NCI-H1417 treated with DMSO at 0.1 percent for 48 hours (cell line): ENCODE data around the gene ABHD14A.

Experiments
- DNase-seq: peaks from one replicate; lab custom pipeline; 2025; lab: John Stamatoyannopoulos, UW

The ABHD14A gene

DNA sequence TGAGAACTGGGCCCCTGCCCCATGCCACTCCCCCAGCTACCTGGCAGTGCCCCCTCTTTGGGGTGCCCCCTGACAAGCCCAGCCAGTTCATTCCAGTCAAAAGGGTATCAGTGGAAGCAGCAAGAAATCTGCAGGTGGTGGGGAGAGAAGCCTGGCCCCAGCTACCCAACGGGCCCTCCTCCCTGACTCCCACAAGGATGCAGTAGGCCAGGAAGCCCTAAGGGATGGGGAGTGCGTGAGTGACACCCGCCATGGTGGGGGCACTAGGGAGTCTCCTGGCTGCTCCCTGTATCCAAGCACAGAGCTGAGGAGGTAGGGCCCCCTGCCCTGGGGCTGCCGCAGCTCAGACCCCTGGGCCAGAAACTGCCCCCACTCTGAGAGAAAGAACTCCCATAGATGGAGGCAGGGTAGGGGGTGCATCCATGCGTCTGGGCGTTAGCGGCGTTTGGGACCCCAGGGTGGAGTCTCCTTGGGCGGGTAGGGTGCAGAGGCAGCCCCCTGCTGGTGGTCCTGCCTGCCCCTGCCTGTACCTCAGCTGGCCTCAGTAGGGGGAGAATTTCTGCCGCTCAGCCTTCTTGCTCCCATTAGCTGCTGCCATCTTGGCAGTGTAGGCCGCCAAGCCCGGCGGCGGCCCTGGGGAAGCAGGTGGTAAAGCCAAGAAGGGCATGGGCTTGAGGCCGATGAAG, 17.2 kb upstream of the ABHD14A start:
- DNase-seq = no peak

DNA sequence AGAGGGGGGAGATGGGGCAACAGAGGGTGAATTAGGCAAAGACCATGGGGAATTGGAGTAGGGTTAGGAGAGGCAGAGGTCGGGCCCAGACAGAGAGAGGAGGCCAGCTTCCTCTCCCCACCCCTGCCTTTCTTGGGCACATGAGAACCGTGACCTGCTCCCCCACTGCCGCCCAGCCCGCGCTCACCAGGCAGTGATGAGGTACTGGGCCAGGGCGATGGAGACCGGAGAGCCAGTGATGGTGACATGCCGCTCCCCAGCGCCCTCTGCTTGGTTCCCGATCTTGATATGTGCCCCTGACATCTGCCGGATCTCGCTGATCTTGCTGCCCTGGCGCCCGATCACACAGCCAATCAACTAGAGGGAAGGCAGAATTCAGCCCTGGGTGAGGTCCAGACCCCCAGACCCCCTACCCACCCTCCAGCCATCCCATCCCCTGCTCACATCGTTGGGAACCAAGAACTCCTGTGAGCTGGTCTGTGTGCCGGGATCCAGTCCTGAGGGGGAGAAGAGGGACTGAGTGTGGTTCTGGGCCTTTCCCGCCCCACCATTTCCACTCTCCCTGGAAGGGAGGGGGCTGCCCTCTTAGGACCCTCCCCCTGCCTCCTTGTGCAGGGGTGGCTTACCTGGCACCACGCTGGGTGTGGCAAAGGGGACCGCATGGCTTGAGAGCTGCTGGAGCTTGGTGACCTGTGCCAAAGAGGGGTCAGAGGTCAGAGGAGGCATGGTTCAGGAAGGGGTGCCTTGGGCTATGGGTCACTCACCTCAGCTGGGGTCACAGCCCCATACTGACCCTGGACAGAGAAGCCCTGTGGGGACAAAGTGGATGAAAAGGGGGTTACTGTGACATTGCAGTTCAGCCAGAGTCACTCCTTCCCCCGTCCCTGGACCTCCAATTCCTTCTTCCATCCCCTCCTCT, 16.0 kb upstream of the ABHD14A start:
- no peak for DNase-seq

DNA sequence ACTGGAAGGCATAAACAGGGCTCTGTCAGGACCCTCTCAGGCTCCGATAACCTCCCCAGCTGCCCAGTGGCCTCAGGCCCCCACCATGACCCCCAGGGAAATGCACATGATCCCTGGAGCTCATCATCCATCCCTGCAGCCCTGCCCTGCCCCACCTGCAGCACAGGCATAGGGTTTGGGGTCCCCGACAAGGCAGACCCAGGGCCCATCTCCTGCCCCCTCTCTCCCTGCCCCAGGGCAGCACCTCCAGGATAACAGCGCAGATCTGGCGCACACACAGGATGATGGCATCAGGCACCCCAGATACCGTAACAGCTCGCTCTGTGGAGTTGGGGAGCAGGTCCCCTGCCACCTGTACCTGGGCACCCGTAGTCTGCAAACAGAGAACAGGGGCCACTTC, 15.2 kb upstream of the ABHD14A start:
- no peak for DNase-seq

DNA sequence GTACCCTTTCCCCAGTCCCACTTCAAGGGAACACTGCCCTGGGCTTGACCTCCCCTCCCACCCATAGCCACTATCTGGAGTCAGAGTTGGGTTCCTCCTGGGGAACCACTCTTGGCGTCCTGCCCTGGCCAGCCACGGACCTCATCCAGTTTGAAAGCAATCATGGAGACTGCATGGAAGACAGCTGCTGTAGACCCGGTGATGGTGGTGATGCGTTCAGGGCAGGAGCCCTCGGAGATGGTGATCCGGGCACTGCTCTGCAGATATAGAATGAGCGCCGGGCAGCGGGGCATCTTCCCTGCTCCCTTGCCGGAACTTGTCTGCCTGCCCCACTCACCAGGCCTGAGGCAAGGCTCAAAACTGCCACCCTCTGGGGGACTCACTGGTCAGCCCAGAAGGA, 14.5 kb upstream of the ABHD14A start:
- DNase-seq = no peak

DNA sequence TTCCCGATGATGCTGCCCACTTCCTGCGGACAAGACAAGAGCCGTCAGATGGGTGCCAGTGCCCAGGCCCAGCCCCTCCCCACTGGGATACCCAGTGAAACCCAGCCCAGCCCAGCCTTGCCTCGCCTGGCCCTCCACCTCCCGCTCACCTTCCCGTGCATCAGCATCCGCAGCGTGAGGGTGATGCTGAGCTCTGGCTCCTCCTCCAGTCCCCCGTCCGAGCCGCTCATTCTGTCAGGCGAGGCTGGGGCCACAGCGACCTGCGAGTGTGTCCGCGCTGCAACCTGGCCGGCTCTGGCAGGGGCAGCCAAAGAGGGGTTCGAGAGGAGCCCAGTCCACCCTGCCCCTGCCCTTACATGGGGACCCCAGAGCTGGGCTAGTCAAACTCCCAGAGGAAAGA, 13.9 kb upstream of the ABHD14A start:
- no peak for DNase-seq

DNA sequence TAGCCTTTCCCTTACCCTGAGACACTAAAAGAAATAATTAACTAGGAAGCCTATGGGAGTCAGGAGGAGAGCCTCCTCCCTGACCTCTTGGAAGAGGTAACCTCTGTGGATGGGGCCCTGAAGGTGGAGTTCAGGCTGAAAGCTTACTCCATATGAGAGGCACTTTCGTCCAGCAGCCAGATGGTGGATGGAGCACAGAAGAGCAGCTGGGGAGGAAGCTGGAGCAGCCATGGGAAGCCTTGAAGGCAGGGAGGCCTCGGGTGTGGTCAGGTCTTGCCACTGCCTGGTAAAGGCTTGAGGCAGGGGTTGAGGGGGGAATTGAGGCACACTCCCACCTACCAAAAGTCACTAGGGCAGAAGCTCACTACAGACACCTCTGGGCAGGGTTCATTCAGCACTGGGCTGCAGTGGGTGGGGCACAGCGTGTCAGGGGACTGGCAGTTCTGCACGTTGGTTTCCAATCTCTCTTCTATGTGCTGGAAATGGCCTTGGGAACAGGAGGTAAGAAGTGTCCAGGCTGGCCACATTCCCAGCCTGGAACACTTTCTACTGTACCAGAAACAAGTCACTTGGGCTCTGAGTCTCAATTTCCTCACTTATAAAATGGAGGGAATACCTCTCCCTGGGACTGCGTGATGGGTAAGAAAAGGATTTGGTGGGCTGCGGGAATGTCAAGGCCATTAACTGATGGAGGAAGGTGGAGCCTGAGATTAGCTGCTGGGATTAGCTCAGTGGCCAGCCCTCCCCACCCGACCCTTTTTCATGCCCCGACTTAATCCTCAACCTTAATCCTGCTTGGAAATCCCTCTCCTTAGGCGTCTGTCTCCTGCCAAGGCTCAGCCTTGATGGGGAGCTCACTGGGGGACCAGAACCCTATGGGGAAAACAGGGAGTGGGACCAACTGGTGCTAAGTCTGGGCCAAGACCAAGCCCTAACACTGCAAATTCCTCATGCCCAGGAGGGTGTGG, 13.0 kb upstream of the ABHD14A start:
- DNase-seq = no peak

DNA sequence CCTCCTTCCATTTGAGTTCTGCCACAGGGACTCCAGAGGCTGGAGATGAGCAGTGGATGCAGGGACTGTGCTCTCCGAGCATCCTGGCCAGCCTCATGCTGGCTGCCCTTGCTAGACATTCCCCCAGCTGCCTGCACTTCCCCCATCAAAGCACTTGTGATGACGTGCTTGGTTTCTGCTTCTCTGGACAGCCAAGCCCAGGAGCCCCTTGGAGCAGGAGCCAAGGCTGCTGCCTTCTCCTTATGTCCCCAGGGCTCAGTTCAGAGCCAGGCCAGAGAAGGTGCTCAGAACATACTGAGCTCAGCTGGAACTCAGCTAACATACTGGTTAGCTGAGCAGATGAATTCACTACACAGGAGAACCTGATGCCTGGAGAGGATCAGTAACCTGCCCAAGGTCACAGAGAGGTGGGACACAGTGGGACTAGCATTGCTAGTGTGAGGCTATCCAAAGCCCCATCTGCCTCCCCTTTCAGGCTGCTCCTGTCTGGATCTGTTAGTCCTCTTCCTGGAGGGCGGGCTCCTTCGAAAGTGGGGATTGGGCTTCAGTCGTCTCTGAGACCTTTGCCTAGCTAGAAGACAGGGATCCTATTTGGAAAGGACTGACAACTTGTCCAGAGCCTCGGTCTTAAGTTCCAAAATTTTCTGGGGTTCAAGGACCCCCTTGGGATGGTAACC, 11.9 kb upstream of the ABHD14A start:
- DNase-seq = no peak

DNA sequence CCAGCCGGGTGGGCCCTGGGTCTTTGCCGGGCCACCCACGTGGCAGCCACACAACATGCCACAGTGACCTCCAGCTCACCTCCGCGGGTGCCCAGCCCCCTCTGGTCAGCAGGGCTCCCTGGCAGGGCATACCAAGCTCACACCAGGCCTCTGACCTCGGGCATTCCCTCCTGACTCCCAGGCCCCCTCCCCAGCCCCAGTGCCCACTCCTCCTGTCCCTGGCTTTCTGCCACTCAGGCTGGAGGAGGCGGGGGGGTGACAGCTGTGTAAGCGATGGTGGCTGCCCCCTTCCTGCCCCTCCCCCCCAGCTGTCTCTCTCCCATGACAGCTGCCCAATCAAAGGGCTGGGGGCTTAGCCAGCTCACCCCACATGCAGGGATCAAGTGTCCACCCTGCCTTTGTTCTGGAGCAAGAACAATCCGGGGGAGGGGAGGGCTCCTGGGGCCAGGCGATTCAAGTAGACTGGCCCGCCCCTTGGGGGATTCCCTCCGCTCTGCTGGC, 10.9 kb upstream of the ABHD14A start:
- DNase-seq = no peak

DNA sequence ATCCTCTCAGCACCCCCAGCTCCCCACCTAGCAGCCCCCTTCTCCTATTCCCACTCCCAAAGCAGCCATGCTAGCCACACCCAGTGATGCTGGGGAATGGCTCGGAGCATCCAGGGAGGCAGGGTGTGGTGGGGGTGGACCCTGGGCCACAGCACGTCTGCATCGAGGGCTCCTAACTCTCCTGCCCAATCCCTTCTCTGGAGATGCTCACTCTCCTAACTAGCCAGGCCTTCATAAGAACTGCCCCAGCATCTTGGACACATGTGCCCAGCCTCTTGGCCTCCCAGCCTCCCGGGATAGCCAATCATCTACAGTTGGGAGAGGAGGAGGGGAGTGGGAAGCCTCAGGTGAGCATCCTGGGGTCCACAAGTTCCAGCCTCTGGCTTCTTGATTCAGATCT, 10.3 kb upstream of the ABHD14A start:
- no peak for DNase-seq

DNA sequence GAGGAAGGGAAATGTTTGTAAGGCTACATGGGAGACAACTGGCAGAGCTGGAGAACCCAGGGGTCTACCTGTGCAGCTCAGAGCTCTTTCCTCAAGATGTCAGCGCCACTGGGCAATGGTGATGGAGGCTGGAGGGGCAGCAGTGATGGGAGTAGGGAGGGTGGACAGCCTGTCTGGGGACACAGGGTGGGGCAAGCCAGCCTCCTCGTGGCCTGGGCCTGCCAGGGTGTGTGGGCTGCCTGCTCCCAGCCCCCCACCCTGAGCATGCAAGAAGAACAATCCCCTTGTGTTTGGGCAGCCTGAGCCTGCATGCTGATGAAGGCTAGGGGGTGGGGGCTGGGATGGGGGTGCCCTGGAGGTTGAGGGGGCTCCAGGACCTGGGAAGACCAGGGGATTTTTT, 8.8 kb upstream of the ABHD14A start:
- DNase-seq = no peak

DNA sequence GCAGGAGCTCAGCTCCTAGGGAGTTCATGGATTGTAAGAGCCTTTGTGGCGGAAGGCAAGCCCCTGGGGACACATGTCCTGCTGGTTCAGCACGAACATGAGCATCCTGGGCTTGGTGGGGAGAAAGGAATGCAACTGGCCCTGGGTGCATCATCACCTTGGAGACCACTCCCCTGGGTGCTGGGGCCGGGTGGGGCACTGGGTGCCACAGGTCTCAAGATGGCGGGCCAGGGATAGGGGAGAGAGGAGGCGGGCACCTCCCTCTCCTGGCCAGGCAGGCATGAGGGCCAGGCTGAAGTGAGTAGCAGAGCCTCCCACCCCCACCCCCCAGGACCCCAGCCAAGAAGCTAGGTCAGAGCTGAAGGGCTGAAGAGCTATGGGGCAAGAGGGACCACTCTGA, 8.4 kb upstream of the ABHD14A start:
- DNase-seq = no peak

DNA sequence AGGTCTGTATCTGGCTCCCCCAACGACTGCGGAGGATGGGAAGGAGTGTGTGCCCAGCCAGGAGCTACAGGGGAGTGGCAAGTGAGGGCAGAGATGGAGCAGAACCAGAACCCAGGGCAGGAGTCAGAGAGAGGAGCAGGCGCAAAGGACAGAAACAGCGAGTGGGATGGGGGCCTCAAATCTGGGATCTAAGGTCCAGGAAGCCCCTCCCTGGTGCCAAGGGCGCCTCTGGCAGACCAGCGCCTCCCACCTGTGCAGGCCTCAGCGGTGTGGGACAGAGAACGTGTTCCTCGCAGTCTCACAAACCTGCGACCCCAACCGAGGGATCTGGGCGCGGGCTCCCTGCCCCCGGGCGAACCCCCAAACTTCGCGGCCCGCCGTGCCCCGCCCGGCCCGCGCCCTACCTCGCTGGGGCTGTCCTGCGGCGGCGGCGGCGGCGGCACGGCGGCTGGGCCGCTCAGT, 7.9 kb upstream of the ABHD14A start:
- DNase-seq = no peak

DNA sequence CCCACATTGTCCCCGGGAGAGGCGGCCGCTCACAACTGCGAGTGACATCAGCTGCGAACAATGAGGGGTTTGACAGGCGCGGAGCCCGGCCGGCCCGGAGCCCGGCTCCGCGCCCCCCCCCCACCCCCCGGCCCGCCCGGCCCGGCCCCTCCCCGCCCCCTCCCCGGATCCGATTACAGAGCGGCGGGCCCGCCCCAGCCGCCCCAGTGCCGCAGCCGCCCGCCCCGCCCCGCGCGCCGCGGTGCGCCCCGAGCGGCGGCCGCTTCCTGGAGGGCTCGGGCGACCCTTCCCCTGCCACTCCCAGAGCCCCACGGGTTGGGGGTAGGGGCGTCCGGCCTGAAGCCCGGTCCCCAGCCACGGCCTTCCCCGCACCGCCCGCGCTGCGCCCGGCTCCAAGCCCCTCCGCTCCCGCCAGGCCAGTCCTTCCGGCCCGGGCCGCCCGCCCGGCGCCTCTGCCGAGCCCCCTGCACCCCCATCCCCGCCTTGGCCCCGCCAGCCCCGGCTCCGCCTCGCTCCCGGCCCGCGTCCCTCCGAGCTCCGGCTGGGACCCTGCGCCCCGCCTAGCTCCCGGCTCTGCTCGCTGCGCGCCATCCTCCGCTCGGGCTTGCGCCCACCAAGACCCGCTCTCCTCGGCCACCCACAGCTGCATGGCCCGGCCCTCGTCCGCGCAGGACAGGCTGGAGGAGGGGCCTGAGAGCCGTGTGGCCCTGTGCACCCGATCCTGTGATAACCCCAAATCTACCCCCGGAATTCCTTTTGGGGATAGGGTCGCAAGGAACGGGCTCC, 7.3 kb upstream of the ABHD14A start, which contains the start of gene PCBP4:
Gene PCBP4 (minus strand): TSS at position 71 of the 786 bp plus-strand sequence. CDS start 6,214 bp downstream, outside the sequence.
- DNase-seq = no peak

DNA sequence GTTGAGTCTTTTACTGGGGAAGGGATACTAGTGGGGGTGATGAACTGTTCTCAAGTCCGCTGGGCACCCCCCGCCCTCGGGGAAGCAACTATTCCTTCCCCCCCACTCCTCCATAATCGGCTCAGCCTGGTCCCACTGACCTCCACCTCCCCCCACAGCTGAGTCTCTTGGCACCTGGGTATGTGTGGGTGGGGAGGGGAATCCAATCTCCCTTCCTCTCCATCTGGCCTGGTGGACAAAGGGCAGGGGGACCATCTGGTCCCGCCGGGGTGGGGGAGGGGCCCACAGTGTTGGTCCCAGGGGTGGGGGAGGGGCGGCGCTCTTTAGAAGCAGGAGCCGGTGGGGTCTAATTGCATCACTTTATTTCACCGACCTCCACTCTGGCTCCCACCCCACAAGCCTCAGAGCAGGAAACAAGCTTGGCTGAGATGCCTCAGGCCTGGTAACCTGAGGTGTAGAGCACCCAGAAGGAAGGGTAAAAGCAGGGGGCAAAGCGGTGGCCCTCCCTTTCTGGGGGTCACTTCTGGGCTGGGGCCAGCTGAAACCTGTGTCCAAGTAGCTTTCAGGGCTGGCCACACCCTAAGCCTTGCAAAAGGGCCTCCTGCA, 6.6 kb upstream of the ABHD14A start:
- DNase-seq = no peak

DNA sequence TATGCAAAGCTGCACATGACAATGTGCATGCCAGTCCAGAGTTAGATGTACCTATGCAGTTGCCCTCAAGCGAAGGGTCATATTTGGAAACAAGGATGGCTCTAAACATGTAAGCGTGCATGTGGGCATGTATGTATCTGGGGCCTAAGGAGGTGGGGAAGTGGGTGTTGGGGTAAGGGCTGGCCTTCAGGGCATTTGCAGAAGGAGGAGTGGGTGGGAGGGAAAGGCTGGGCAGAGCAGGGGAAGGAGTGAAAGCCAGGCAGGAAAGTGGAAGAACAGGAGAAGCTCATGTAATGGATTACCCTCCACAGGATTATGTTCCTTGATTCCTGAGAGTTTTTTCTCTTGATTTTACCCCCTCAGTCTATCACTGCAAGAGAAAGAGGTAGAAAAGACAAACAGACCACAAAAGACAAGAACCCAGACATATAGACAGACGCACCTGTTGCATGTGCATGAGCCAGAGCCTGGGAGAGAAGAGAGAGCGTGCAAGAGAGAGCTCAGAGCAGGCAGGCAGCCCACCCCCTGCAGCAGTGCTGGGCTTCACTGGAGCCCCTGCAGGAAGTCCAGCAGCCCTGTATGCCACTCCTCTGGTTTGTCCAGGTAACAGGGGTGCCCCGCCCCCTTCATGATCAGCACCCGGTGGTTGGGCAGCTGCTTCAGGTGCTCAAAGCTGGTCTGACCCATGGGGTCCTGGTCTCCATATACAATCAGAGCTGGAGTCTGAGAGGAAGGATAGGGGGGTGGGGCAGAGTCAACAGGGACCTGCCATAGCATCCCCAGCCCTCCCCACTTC, 5.8 kb upstream of the ABHD14A start:
- DNase-seq = no peak

DNA sequence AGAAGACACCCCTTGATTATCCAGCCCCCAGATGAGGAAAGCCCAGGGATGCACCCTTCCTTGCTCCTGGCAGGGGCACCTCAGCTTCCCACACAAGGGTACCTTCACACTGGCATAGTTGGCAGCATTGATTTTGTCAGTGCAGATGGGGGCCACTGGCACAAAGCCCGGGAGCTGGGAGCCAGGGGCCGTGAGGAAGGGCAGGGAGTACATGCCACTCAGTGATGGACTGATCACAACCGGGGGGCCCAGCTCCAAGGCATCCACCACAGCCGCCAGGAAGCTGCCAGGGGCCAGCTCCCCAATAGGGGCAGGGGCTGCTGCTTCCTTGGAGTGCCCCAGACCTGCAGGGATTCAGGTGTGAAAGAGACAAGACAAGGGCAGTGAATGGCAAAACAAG, 5.0 kb upstream of the ABHD14A start:
- no peak for DNase-seq

DNA sequence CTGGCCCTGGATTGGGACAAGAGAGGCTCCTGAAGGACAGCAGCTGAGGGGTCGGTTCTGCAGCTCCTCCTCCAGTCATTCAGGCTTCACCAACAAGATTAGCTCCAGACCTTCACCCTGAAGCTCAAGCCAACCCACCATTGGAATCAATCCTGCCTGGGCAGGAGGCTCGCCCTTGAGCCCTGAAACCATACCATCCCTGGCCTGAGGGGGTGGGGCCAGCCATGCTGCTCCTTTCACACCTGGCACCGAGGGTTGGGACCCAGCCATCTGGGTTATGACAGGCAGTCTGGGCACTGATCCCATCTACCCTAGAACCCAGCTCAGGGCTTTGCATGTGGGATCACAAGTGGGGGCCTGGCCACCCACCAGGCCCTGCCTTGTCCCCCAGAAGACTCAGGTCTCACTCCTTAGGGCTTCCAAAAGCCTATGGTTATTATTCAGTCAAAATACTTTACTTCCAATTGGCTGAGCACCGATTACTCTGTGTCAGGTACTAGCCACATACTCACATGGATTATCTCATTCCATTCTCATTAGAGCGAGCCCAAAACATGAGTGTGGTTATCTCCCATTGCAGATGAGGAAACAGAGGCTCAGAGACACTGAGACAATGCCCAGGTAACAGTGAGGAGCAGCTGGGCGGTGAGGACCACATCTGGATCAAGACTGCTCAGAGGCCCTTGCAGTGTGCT, 4.1 kb upstream of the ABHD14A start:
- no peak for DNase-seq

DNA sequence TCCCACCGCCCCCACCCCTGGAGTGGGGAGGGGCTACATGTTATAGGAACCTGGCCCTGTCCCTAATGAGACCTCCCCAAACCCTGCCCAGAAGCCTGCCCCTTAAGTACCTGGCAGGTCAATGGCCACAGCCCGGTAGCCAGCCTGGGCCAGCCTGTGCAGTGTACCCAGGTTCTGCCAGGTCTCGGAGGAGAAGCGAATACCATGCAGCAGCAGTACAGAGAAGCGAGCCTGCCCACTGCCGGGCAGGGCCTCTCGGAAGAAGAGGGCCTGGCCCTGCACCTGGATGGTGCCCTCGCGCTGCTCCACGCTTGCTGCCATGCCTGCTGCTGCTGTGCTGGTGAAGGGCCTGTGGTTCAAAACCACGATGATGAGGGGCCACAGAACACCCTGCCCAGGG, 3.5 kb upstream of the ABHD14A start:
- DNase-seq = no peak
